Mammary epithelial cell (primary cell): ENCODE data around the gene RSRC1.

Source experiments
- EZH2 ChIP-seq: IDR thresholded peaks from 2 replicates; pipeline ENCODE4 v1.6.1; 2012; ENCODE audit warnings: low read length, inconsistent platforms, borderline replicate concordance
- TF ChIP-seq, protein P1 (sequence below), 2 donors: IDR thresholded peaks in 1 of 2; conservative IDR thresholded peaks in 1 of 2; 2 replicates each; pipeline ENCODE4 v1.5.1; 2011 to 2012; ENCODE audit warnings: inconsistent platforms in 2 of 2, low read length in 2 of 2, mild to moderate bottlenecking in 2 of 2, control low read depth in 1 of 2, low read depth in 1 of 2; ENCODE audit not compliant: insufficient read depth in 1 of 2; ENCODE audit errors: extremely low read depth in 1 of 2

DNA sequence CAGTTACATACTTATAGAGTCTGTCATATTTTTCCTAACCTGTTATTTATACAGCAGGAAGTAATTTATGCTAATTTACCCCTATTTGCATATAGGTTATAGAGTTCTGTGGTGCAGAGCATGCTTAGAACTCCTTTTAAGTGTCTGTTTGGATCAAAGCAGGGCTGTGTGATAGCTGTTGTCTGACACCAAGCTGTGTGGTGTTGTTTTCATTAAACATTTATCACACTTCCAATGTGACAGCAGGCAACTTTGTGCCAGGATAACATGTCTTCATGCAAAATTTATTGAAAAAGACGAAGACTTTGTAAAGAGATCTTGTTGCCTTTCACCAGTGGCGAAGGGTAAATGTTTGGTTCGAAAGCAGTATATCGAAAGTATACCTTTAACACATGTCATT is 100.2 kb downstream of the RSRC1 start:
- no peak for TF ChIP-seq EZH2
- TF ChIP-seq, protein P1, sequence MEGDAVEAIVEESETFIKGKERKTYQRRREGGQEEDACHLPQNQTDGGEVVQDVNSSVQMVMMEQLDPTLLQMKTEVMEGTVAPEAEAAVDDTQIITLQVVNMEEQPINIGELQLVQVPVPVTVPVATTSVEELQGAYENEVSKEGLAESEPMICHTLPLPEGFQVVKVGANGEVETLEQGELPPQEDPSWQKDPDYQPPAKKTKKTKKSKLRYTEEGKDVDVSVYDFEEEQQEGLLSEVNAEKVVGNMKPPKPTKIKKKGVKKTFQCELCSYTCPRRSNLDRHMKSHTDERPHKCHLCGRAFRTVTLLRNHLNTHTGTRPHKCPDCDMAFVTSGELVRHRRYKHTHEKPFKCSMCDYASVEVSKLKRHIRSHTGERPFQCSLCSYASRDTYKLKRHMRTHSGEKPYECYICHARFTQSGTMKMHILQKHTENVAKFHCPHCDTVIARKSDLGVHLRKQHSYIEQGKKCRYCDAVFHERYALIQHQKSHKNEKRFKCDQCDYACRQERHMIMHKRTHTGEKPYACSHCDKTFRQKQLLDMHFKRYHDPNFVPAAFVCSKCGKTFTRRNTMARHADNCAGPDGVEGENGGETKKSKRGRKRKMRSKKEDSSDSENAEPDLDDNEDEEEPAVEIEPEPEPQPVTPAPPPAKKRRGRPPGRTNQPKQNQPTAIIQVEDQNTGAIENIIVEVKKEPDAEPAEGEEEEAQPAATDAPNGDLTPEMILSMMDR (conservative IDR thresholded peaks at IDR 0.05 in 1 of 2, IDR thresholded peaks at IDR 0.05 in 1 of 2; ENCODE audit: extremely low read depth in 1 of 2, insufficient read depth in 1 of 2, low read depth in 1 of 2, low read length in 2 of 2), result no peak
